ENCODE data around the gene DNAH2. TPM values are rescaled to one million over a fixed set of nuclear protein-coding genes. Genes with fewer than 3 reads are reported as not detected.

The DNAH2 gene
- total and polyA plus RNA-seq, 2 of the 8 experiments (the other 6 are each of a cell fraction or from before 2014, with no cell fraction given) = 0.13 to 0.18 TPM

DNA sequence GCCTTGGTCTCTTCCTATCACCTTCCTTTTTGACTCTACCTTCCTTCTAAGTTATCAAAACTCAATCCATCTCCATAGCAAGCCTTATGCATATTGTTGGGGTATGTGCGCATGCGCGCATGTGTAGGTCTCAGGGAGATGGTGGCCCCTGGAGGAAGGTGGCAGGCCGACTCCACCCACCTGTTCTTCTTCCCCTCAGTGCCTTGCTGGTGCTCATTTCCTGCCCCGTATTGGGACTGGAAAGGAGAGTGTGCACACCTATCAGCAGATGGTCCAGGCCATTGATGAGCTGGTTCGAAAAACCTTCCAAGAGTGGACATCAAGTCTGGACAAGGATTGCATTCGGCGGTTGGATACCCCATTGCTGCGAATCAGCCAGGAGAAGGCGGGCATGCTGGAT lies 25.2 kb downstream of the DNAH2 start:
- Histone ChIP-seq H3K36me3 (ENCODE audit: control insufficient read depth in 2 of 4, insufficient read depth in 4 of 4, low read length in 3 of 4) (no peaks in the 10 kb centered on the region), H3K4me3 (ENCODE audit: extremely low read depth in 1 of 4, insufficient read depth in 2 of 4, low read depth in 3 of 4, low read length in 4 of 4) (no peak overlapping the region), H4K5ac (ENCODE audit: insufficient read length, low read depth, low read length) (no peak overlapping the region), H2BK12ac (ENCODE audit: low read depth, low read length) (no peak overlapping the region; the same call in 1 of the 2 replicates), H2BK120ac (replicated peaks; ENCODE audit: low read depth, low read length) (no peak overlapping the region), H3K23me2 (ENCODE audit: low read depth, low read length) (no peaks in the 10 kb centered on the region; the same call in 1 of the 2 replicates), H3K14ac (ENCODE audit: insufficient read length) (no peak overlapping the region), H3K56ac (replicated peaks; ENCODE audit: insufficient read length, low read depth, low read length) (no peak overlapping the region), H2AK5ac (ENCODE audit: low read depth, low read length) (no peak overlapping the region), H3K79me1 (ENCODE audit: low read depth, low read length) (no peaks in the 10 kb centered on the region), H3K4me2 (ENCODE audit: insufficient read depth in 1 of 2, low read depth in 2 of 2, low read length in 2 of 2) (no peak overlapping the region), H3K18ac (ENCODE audit: extremely low read depth, low read length) (no peak overlapping the region), H3K23ac (ENCODE audit: insufficient read length) (no peak overlapping the region), H4K8ac (ENCODE audit: extremely low read depth, insufficient read depth, low read length) (no peak overlapping the region), H2BK20ac (ENCODE audit: low read length) (0 out of 2 replicates have a peak overlapping the region, but pooled peaks have one; percentile 13), H3K9me3 (ENCODE audit: insufficient read depth in 2 of 2, low read depth in 1 of 2, low read length in 1 of 2) (no peaks in the 10 kb centered on the region), H3K27ac (ENCODE audit: low read depth, low read length) (no peak overlapping the region), H3K4ac (replicated peaks; ENCODE audit: insufficient read length, low read depth, low read length) (no peak overlapping the region), H4K20me1 (replicated peaks in 1 of 2; ENCODE audit: control insufficient read depth in 1 of 2, insufficient read depth in 2 of 2, low read length in 2 of 2) (no peaks in the 10 kb centered on the region), H2BK5ac (ENCODE audit: low read depth, low read length) (no peak overlapping the region), H3K4me1 (replicated peaks in 1 of 4; ENCODE audit: control insufficient read depth in 3 of 4, insufficient read depth in 4 of 4, low read length in 3 of 4) (no peaks in the 10 kb centered on the region), H3K79me2 (ENCODE audit: control insufficient read depth in 1 of 2, insufficient read depth in 2 of 2, low read length in 2 of 2) (no peaks in the 10 kb centered on the region), H4K91ac (replicated peaks; ENCODE audit: insufficient read length, low read length) (no peak overlapping the region), H3K27me3 (replicated peaks in 1 of 4; ENCODE audit: control insufficient read depth in 3 of 4, extremely low read depth in 1 of 4, insufficient read depth in 3 of 4, low read length in 3 of 4) (no peaks in the 10 kb centered on the region; a peak in 2 of 7 replicates), H3K9ac (replicated peaks in 1 of 4; ENCODE audit: extremely low read depth in 1 of 4, low read depth in 3 of 4, low read length in 3 of 4) (no peak overlapping the region), H2AFZ (ENCODE audit: low read length) (no peak overlapping the region), H2BK15ac (ENCODE audit: low read length) (no peak overlapping the region)
- DNase-seq (ENCODE audit: low read depth in 1 of 2, low spot score in 2 of 2) (no peak), FAIRE-seq (no peak)
- POLR2A ChIA-PET (ENCODE audit: partially characterized antibody) = interaction anchor here (0.6 to 1.5 kb wide), 2 partner anchors 56 to 99 kb away, joined by 3 to 4 read pairs; partner anchors contain the start of gene TP53
- TF ChIP-seq SP1 (IDR thresholded peaks at IDR 0.05; ENCODE audit: low read depth, low read length) (no peak), CHD1 (IDR thresholded peaks at IDR 0.05; ENCODE audit: low read depth, low read length) (no peak), SAP30 (IDR thresholded peaks at IDR 0.05; ENCODE audit: insufficient read depth, insufficient replicate concordance, low read length) (no peak), CREB1 (IDR thresholded peaks at IDR 0.05) (no peak), RAD21 (IDR thresholded peaks at IDR 0.05 in 1 of 2, conservative IDR thresholded peaks at IDR 0.05 in 1 of 2; ENCODE audit: low read depth in 2 of 2, low read length in 2 of 2) (no peak), EZH2 (IDR thresholded peaks at IDR 0.05; ENCODE audit: low read depth, low read length, severe bottlenecking) (no peak), BACH1 (IDR thresholded peaks at IDR 0.05; ENCODE audit: low read length) (no peak)
- WGBS, 2 experiments (ENCODE audit: extremely low coverage in 1 of 2, insufficient coverage in 1 of 2, insufficient read length in 1 of 2, insufficient replicate concordance in 2 of 2, low coverage in 1 of 2, low lambda C conversion rate in 2 of 2, missing lambda C conversion rate in 1 of 2) = 92% methylated on average over 9 of the region's 10 CpGs; no CpG with 5 or more reads in 1 of the 2 experiments
- CTCF ChIA-PET (ENCODE audit: partially characterized antibody) = interaction anchor here (0.6 to 4.4 kb wide), 36 partner anchors 8 to 320 kb away, joined by 3 to 71 read pairs (median 6); partner anchors contain the start of genes KDM6B, NAA38 and TP53
